GM19468 (cell line): ENCODE results near the gene WBP4.
"Not testable (repeated sequence)": the region's sequence is repeated elsewhere in the genome, so short reads cannot be mapped to it uniquely, and the experiment has no call there.

Experiments
- ATAC-seq: cut with Tn5 transposase; IDR thresholded peaks from one replicate; pipeline ENCODE4 v1.9.1; 2021; ENCODE audit warnings: mild to moderate bottlenecking, moderate library complexity, moderate number of reproducible peaks; ENCODE audit not compliant: unreplicated experiment; ENCODE audit errors: extremely low read depth

The WBP4 gene

GRCh38 chr13:41075034-41075433 lies 13.7 kb downstream of the WBP4 start:
- no peak for ATAC-seq

DNA sequence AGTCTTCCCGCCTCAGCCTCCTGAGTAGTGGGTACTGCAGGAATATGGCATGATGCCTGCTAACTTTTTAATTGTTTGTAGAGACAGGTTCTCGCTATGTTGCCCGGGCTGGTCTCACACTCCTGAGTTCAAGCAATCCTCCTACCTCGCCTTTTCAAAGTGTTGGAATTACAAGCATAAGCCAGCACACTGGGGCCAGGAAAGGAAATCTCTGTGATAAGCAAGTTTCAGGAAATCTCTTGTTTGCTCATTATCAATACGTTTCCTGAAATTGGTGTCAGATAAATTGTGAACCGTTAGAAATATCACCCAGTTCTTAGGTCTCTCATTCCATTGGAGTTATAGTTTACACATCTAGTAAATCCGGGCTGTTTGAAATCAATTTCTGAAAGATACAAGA lies 14.2 kb downstream of the WBP4 start:
- ATAC-seq: no peak

- no peak for ATAC-seq
Observed at GRCh38 chr13:41077475-41077874, 16.2 kb downstream of the WBP4 start.

- no peak for ATAC-seq
Observed at GRCh38 chr13:41079725-41080124, 18.4 kb downstream of the WBP4 start.

- ATAC-seq: no peak
Observed at GRCh38 chr13:41085961-41086585, 24.8 kb downstream of the WBP4 start.

DNA sequence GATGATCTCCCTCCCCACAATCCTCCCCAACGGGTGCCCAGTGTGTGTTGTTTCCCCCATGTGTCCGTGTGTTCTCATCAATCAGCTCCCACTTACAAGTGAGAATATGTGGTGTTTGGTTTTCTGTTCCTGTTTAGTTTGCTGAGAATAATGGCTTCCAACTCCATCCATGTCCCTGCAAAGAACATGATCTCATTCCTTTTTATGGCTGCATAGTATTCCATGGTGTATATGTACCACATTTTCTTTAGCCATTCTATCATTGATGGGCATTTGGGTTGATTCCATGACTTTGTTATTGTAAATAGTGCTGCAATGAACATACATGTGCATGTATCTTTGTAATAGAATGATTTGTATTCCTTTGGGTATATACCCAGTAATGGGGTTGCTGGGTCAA lies 34.4 kb downstream of the WBP4 start:
- not testable (repeated sequence) for ATAC-seq

GRCh38 chr13:41098761-41099160 lies 37.5 kb downstream of the WBP4 start:
- no peak for ATAC-seq

- ATAC-seq: no peak
Observed at GRCh38 chr13:41099986-41100385, 38.7 kb downstream of the WBP4 start.

DNA sequence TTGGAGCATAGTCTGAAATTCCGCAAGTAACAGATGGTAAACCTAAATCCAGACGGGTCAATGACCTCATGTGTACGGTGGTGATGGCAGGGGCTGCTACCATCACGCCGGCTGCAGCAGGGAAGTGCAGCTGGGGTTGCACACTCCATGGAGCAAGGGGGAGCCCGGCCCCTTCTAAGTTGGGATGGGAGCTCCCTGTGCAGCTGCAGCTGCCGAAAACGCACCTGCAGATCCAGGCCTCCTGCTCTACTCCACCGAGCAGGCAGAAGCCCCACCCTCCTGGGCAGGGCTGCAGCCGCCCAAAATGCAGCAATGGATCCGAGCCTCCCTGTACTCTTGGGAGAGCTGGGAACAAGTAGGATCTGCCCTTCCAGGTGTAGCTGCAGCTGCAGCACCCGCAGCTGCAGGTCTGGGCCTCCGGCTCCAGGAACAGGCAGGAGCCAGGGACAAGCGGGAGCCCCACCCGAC lies 45.8 kb downstream of the WBP4 start:
- ATAC-seq: no peak

DNA sequence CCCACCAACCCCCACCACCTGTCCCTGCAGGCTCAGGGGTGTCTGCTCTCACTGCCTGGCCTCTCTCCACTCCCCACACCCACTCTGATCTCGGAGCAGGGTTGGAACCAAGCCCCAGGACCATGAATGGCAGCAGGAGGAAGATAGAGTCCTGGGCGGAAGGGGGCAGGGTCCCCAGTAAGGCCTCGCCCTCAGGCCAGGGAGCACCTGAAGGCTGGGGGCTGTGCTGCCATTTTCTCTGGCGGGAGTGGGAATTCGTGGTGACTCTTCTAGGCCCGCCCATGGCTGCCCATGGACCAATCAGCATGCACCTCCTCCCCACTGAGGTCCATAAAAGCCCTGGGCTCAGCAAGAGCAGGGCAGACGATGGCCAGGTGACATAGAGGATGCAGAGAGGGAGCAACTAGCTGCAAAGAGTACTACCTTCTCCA lies 46.3 kb downstream of the WBP4 start:
- ATAC-seq: no peak

DNA sequence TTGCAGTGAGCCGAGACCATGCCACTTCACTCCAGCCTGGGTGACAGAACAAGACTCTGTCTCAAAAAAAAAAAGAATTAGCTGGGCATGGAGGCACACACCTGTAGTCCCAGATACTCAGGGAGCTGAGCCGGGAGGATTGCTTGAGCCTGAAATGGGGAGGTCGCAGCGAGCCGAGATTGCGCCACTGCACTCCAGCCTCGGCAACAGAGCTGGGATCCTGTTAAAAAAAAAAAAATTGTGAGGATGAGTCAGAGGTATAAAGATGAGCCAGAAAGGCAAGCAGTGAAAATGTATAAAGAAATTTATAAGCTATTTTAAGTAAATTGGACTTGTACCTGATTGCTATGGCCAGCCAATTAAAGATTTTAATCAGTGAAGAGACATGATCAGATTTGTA lies 50.1 kb downstream of the WBP4 start:
- no peak for ATAC-seq

DNA sequence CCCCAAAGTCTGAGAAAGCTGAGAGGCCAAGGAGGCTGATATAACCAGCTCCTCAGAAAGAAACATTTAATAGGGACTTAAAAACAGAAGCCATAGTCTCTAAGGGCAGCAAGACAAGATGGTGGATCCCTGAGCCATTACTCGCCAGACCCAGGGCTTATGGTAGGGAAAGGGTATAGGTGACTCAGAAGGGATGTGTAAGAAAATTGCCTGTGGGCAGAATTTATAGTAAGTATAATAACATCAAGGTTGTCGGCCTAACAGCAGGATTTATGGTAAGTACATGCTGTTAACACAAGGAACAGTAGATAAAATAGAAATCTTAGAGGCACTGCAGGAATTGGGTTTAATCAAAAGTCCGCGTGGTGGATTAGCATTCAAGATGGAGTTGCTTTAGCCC lies 56.6 kb downstream of the WBP4 start:
- no peak for ATAC-seq

GRCh38 chr13:41122838-41123237 lies 61.5 kb downstream of the WBP4 start:
- ATAC-seq: no peak

DNA sequence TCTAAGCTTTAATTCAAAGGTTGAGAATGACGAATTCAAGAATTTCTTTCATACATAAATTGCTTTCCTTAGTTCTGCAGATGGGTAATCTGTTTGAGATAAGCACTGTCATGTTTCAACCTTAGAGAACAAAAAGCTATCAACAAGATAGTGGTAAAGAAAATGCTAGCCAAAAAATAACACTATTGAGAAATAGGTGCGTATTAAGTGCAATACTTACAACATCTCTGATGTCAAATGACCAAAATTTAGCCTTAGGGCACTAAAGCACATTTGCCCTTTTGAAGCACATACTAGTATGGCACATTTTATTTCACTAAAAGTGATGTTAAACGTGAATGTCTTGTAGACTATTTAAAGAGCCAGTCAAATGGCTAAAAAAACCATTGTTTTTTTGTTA lies 66.4 kb downstream of the WBP4 start:
- no peak for ATAC-seq

GRCh38 chr13:41130356-41130755 lies 69.0 kb downstream of the WBP4 start:
- ATAC-seq: no peak

GRCh38 chr13:41131189-41131588 lies 69.9 kb downstream of the WBP4 start:
- not testable (repeated sequence) for ATAC-seq

DNA sequence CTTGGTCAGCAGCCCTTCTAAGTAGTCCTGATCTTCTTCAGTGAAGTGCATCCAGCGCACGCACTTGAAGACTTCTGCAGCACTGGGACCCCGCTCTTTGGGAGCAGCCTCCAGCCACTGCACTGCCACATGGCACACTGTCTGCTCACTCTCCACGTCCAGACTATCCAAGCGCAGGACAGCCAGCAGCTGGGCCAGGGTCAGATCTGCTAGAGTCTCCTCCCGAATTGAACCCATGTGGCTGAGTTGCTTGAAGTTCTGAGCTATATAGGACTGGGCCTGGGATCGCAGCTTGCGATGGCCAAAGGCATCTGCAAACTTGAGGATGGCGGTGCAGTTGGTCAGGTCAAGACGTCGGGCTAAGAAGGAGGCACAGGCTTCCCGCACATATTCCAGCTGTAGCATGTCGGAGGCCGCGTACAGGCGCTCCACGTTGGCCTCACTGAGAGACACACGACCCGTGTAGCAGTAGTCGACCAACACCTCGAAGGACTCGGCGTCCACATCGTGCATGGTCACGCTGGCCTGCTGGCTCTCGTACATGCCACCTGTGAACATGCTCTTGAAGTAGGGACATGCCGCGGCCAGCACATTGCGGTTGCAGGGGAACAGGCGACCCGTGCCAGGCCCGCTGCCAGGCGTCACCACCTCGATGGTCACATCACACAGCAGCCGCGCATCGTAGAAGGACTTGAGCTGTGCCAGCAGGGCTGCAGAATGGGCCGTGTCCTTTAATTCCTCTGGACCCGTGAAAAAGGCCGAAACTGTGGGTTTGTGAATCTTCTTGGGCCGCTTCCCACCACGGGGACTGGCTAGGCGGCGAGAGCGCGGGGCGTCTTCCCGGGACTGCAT lies 70.6 kb downstream of the WBP4 start:
- ATAC-seq: not testable (repeated sequence)

- peak; percentile 96 for ATAC-seq
Observed at GRCh38 chr13:41132512-41133152, 71.3 kb downstream of the WBP4 start, which contains the start of gene KBTBD6. Gene KBTBD6, minus strand, starts transcription at chr13:41132802. Its CDS starts 291 bp downstream, at chr13:41132511.
